AG09319 (cell line): ENCODE measurements around the gene RNF151.

Experiments
- DNase-seq: peaks from one replicate; pipeline ENCODE4 v3.0.0-alpha.2; 2010; ENCODE audit warnings: low read depth; ENCODE audit errors: extremely low read depth
- TF ChIP-seq, protein P1 (sequence below): IDR thresholded peaks from 2 replicates; pipeline ENCODE4 v1.5.1; 2011; ENCODE audit warnings: low read depth, mild to moderate bottlenecking, inconsistent platforms, low read length, moderate library complexity

Gene RNF151

DNA sequence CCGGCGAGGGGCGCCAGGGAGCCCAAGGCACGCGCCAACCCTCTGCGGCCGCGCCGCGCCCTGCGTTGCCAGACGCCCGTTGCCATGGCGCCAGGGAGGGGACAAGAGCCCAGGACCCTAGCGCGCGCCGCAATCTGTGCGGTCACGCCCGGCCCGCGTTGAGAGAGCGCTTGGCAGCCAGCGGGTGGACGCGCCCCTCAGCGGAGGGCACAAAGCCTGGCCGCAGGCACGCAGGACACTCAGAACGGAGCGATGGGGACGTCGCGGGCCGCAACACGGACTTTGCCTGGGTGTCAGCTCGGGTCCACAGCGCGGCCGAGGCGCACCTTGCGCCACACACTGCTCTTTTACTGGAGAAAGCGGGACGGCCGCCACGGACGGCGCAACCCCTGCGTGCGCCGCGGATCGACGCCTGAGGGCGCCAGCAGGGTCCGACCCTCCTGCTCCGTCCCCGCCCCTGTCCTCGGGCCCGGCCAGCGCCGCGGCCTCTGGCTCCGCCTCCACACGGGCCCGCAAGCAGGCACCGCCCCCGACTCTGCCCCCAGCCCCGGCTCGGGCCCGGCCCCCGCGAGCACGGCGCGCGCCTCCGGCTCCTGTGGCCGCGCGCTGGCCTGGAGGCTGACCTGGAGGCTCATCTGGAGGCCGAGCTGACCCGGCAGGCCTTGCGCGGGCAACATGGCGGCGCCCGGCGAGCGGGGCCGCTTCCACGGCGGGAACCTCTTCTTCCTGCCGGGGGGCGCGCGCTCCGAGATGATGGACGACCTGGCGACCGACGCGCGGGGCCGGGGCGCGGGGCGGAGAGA, 17.1 kb downstream of the RNF151 start, which contains the start of gene GFER:
Gene GFER (plus strand): TSS at position 650 of the 803 bp plus-strand sequence. CDS start 26 bp downstream, at position 676.
- peak; percentile 83 for DNase-seq
- TF ChIP-seq, protein P1, sequence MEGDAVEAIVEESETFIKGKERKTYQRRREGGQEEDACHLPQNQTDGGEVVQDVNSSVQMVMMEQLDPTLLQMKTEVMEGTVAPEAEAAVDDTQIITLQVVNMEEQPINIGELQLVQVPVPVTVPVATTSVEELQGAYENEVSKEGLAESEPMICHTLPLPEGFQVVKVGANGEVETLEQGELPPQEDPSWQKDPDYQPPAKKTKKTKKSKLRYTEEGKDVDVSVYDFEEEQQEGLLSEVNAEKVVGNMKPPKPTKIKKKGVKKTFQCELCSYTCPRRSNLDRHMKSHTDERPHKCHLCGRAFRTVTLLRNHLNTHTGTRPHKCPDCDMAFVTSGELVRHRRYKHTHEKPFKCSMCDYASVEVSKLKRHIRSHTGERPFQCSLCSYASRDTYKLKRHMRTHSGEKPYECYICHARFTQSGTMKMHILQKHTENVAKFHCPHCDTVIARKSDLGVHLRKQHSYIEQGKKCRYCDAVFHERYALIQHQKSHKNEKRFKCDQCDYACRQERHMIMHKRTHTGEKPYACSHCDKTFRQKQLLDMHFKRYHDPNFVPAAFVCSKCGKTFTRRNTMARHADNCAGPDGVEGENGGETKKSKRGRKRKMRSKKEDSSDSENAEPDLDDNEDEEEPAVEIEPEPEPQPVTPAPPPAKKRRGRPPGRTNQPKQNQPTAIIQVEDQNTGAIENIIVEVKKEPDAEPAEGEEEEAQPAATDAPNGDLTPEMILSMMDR, result peak; percentile 27

DNA sequence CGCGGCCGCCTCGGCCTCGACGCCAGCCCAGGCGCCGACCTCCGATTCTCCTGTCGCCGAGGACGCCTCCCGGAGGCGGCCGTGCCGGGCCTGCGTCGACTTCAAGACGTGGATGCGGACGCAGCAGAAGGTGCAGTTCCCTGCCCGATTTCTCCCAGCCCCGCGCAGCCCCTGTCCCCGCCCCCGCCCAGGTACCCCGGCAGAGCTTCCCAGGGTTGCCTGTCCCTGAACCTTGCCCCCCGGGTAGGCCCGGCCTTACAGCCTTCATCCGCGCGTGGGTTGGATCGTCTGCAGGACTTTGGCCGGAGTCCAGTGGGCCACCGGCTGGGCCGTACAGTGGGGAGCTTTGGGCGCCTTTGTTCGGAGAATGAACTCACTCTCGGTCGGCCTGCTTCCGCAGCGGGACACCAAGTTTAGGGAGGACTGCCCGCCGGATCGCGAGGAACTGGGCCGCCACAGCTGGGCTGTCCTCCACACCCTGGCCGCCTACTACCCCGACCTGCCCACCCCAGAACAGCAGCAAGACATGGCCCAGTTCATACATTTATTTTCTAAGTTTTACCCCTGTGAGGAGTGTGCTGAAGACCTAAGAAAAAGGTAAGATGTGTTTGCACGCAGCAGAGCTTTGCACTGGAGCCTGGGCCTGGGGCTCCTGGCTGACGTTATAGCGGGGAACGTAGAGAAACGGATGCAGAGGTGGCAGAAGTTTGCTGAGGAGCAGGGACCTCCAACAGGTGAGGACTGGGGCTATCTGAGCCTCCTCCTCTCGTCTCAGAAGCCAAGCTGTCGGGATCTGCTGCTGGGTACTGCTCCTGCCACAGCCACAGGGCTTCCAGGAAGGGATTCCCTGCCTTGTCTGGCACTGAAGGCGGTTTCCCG, 17.9 kb downstream of the RNF151 start:
- no peak for DNase-seq
- TF ChIP-seq, protein P1, result no peak

DNA sequence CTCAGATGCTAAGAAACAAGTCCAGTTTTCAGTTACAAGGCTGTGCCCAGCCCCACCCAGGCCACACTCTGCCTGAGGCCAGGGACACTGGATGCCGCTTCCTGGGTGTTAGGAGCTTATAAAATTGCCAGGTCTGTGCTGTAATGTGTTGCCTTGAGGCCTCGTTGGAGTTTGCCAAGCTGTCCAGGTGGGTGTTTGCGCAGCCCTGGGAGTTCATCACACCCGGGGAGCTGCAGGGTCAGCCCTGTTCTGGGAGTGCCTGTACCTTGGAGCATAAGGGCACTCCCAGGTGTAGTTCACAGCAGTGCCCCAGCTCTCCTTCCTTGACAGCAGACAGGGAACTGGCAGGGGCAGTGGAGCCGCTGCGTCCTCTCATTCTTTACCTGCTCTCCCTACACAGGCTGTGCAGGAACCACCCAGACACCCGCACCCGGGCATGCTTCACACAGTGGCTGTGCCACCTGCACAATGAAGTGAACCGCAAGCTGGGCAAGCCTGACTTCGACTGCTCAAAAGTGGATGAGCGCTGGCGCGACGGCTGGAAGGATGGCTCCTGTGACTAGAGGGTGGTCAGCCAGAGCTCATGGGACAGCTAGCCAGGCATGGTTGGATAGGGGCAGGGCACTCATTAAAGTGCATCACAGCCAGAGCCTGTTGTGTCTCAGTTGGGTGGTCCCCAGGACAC, 19.0 kb downstream of the RNF151 start:
- TF ChIP-seq, protein P1, result no peak
- DNase-seq, result no peak

DNA sequence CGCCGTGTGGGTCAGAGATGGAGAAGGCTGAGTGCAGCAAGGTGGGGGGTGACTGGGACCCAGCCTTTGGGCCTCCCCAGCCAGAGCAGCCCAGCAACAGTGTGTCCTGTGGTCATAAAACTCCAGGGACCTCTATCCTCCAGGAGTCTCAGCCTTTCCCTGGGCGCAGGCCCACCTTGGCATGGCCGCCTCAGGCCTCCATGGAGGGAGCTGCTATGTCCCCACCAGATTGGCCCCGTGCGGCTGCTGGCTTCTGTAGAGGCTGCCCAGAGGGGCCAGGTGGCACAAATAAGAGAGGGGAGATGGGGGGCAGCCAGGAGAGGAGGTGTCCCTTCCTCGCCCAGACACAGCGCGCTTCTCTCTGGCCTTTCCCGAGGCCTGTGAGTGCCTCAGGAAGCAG, 20.5 kb downstream of the RNF151 start:
- no peak for DNase-seq
- TF ChIP-seq, protein P1, result no peak

- TF ChIP-seq, protein P1, result no peak
- DNase-seq, result no peak
These were observed 22.8 kb downstream of the RNF151 start, which contains the start of gene SYNGR3 for GRCh38 chr16:1989209-1990100. SYNGR3 (plus strand) TSS chr16:1989970; CDS start chr16:1990103, 133 bp downstream.

DNA sequence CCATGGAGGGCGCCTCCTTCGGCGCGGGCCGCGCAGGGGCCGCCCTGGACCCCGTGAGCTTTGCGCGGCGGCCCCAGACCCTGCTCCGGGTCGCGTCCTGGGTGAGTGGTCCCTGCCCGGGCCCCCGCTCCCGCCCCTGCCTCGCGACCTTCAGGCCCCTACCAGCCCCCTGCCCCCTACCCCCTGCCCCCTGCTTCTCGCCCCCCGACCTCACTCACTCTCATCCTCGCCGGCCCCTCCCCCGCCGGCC, 23.4 kb downstream of the RNF151 start:
- TF ChIP-seq, protein P1, result no peak
- DNase-seq, result no peak
